ENCODE data around the gene ATP2B3.

GRCh38 chrX:153482376-153483015, 34.9 kb upstream of the ATP2B3 start:
- TF ChIP-seq CTCF (IDR thresholded peaks at IDR 0.05; ENCODE audit: extremely low read depth in 1 of 2, insufficient read depth in 1 of 2, low read depth in 1 of 2, low read length in 2 of 2) (no peak), MAX (IDR thresholded peaks at IDR 0.05; ENCODE audit: insufficient read depth, insufficient read length) (no peak), POLR2A (IDR thresholded peaks at IDR 0.05; ENCODE audit: low read depth, low read length) (no peak), POLR2AphosphoS5 (IDR thresholded peaks at IDR 0.05; ENCODE audit: insufficient read depth, low read depth, low read length) (no peak), EZH2 (IDR thresholded peaks at IDR 0.05; ENCODE audit: borderline replicate concordance, low read depth, low read length, severe bottlenecking) (no peak), GATA2 (IDR thresholded peaks at IDR 0.05; ENCODE audit: insufficient read depth, insufficient read length, low read depth, low read length) (no peak), MYC (IDR thresholded peaks at IDR 0.05; ENCODE audit: low read depth, low read length) (no peak), FOS (IDR thresholded peaks at IDR 0.05; ENCODE audit: borderline replicate concordance, insufficient read depth, low read length) (no peak)
